HCT116 (cell line): ENCODE measurements around the gene PRKN.

ENCODE experiments used
- ATF3 ChIP-seq: IDR thresholded peaks from 2 replicates; pipeline ENCODE4 v1.6.1; 2012
- CEBPB ChIP-seq: IDR thresholded peaks from 2 replicates; pipeline ENCODE4 v1.6.1; 2012; ENCODE audit warnings: low read depth
- CTCF ChIP-seq, 3 experiments: fragments of 200-600 bp in 1 of 3; sonication (generic) in 1 of 3; IDR thresholded peaks in 2 of 3; conservative IDR thresholded peaks in 1 of 3; 2 replicates each; pipeline ENCODE4 v1.5.1; 2012 to 2017; ENCODE audit warnings: low read depth in 2 of 3, low read length in 2 of 3, antibody characterized with exemption in 1 of 3, borderline replicate concordance in 1 of 3, control low read depth in 1 of 3, mild to moderate bottlenecking in 1 of 3, mixed read lengths in 1 of 3, mixed run types in 1 of 3, moderate library complexity in 1 of 3; ENCODE audit not compliant: insufficient read depth in 1 of 3
- ELF1 ChIP-seq: IDR thresholded peaks from 2 replicates; pipeline ENCODE4 v1.6.1; 2012; ENCODE audit warnings: low read depth, borderline replicate concordance
- EZH2 ChIP-seq: fragments of 200-600 bp; sonication (generic); IDR thresholded peaks from 2 replicates; pipeline ENCODE4 v1.6.1; 2017; ENCODE audit warnings: antibody characterized with exemption, mixed run types
- MAX ChIP-seq: IDR thresholded peaks from 2 replicates; pipeline ENCODE4 v1.6.1; 2012
- POLR2A ChIP-seq: IDR thresholded peaks from 2 replicates; pipeline ENCODE4 v1.7.0; 2011; ENCODE audit warnings: borderline replicate concordance; ENCODE audit not compliant: insufficient read depth, insufficient read length; ENCODE audit errors: extremely low read depth
- POLR2AphosphoS5 ChIP-seq: IDR thresholded peaks from 2 replicates; pipeline ENCODE4 v1.6.1; 2011; ENCODE audit warnings: mild to moderate bottlenecking, low read depth, low read length, moderate library complexity
- REST ChIP-seq: IDR thresholded peaks from 2 replicates; pipeline ENCODE4 v1.6.1; 2012; ENCODE audit warnings: low read depth
- SIN3A ChIP-seq: IDR thresholded peaks from 2 replicates; pipeline ENCODE4 v1.6.1; 2012; ENCODE audit warnings: low read depth
- YY1 ChIP-seq: IDR thresholded peaks from 2 replicates; pipeline ENCODE4 v1.6.1; 2011; ENCODE audit warnings: low read length, low read depth, moderate library complexity, mild to moderate bottlenecking; ENCODE audit not compliant: insufficient replicate concordance; ENCODE audit errors: extremely low read depth
- ZFX ChIP-seq: fragments of 450-650 bp; IDR thresholded peaks from 2 replicates; pipeline ENCODE4 v1.6.1; 2017
- ZNF274 ChIP-seq: fragments of 200-500 bp; sonication (Bioruptor generic); IDR thresholded peaks from 2 replicates; pipeline ENCODE4 v1.6.1; 2014; ENCODE audit warnings: mild to moderate bottlenecking, low read depth, low read length, inconsistent platforms

- no peak for TF ChIP-seq POLR2A
- no peak for TF ChIP-seq CTCF (IDR thresholded peaks at IDR 0.05 in 2 of 3, conservative IDR thresholded peaks at IDR 0.05 in 1 of 3; ENCODE audit: borderline replicate concordance in 1 of 3, insufficient read depth in 1 of 3, low read depth in 2 of 3, low read length in 2 of 3)
- no peak for TF ChIP-seq MAX
- no peak for TF ChIP-seq ATF3
- no peak for TF ChIP-seq ZNF274
- TF ChIP-seq ELF1: no peak
- no peak for TF ChIP-seq REST
- no peak for TF ChIP-seq YY1
- TF ChIP-seq SIN3A: no peak
- no peak for TF ChIP-seq POLR2AphosphoS5
- no peak for TF ChIP-seq EZH2
- no peak for TF ChIP-seq CEBPB
- no peak for TF ChIP-seq ZFX
Observed at GRCh38 chr6:161342039-161342438, 1385.5 kb downstream of the PRKN start.
